Ovary (tissue), 9 donors: ENCODE results near the gene PMFBP1. TPM values are rescaled to one million over a fixed set of nuclear protein-coding genes. Genes with fewer than 3 reads are reported as not detected.

Experiments used
- DNase-seq, 5 donors: peaks; one replicate each; pipeline ENCODE4 v3.0.0-alpha.2; 2019 to 2020
- H3K27ac ChIP-seq, 2 donors: fragments of 200-600 bp; one replicate each; pipeline versions ENCODE4 v1.5.1 to v1.8.0; 2019 to 2022
- H3K27me3 ChIP-seq: fragments of 200-600 bp; one replicate; pipeline ENCODE4 v1.8.0; 2022
- H3K36me3 ChIP-seq: fragments of 200-600 bp; sonication (generic); one replicate; pipeline ENCODE4 v1.5.1; 2019
- H3K4me1 ChIP-seq: one replicate; pipeline ENCODE4 v1.8.1; 2013; ENCODE audit warnings: mild to moderate bottlenecking, moderate library complexity; ENCODE audit not compliant: insufficient read depth
- H3K4me3 ChIP-seq: fragments of 200-600 bp; sonication (generic); one replicate; pipeline ENCODE4 v1.5.1; 2017
- H3K9me3 ChIP-seq, 2 donors: fragments of 200-600 bp in 1 of 2; sonication (generic) in 1 of 2; one replicate each; pipeline versions ENCODE4 v1.5.1 to v1.8.1; 2013 to 2019; ENCODE audit warnings: mild to moderate bottlenecking in 1 of 2, moderate library complexity in 1 of 2
- CTCF ChIP-seq, 3 donors: fragments of 450-650 bp in 2 of 3; fragments of 200-600 bp in 1 of 3; IDR thresholded peaks; one replicate each; pipeline versions ENCODE4 v1.5.1 to v1.8.0; 2016 to 2022; ENCODE audit warnings: antibody characterized with exemption in 3 of 3, mild to moderate bottlenecking in 1 of 3
- EP300 ChIP-seq: sonication (generic); formaldehyde crosslinking; IDR thresholded peaks from one replicate; pipeline ENCODE4 v1.6.1; 2017; ENCODE audit warnings: antibody characterized with exemption
- POLR2A ChIP-seq: fragments of 450-650 bp; IDR thresholded peaks from one replicate; pipeline ENCODE4 v1.6.1; 2017; ENCODE audit warnings: antibody characterized with exemption, mild to moderate bottlenecking, moderate library complexity
- WGBS, 3 donors: extraction: QIAGEN DNeasy Blood & Tissue Kit in 1 of 3; methylation state at CpG; one replicate each; pipeline versions ENCODE4 v1.1.5 to v1.1.7; 2013 to 2017; 5-methylcytosine and 5-hydroxymethylcytosine counted together
- intact Hi-C, 4 donors: fragments of 100-400 bp; cut with DNase I; formaldehyde crosslinking; loops; one replicate each; pipeline versions ENCODE4 v1.11.0 to v1.15.1; 2022 to 2023
- polyA plus RNA-seq, 2 donors: library from polyadenylated mRNA; stranded (reverse); fragments of 200-250 nt in 1 of 2; fragments of 350-450 nt in 1 of 2; fragmentation: Illumina TruSeq in 1 of 2; extraction: RNeasy Lipid Tissue Mini Kit (QIAGEN cat#74804) in 1 of 2; gene quantifications; one replicate each; pipeline ENCODE4 v1.2.3, GENCODE V29; 2013 to 2014
- total RNA-seq, 7 donors: library from RNA; depleted of rRNA in 2 of 7; stranded (reverse); fragments of >200 nt in 2 of 7; fragmentation: NEBNext Ultra II Directional in 3 of 7; extraction: Animal tissue kit (Norgen Biotek cat#: 25700) in 3 of 7; gene quantifications; one replicate each; pipeline versions ENCODE4 v1.1.0 to v1.2.4, GENCODE V29; 2016 to 2023
- donor health status: DM: no; HTN: no; CAD: no; lungs with moderate emphysema.
- donor health status: DM: no; HTN: no; CAD: no.
- donor health status: Bipolar disorder and iron deficiency.
- donor health status: DM: yes; HTN: yes; CAD: no.
- donor health status: DM: no; HTN: no; CAD: no.
- donor health status: DM: yes; HTN: yes; CAD: no.

The PMFBP1 gene
- total and polyA plus RNA-seq, 9 donors, result 0.12 to 1.7 (median 0.57) TPM

GRCh38 chr16:72109300-72109699 is 62.7 kb downstream of the PMFBP1 start:
- TF ChIP-seq EP300, result no peak
- no peak for TF ChIP-seq CTCF (IDR thresholded peaks at IDR 0.05)
- no peak for TF ChIP-seq POLR2A
- intact Hi-C loops, result no loop called here
- Histone ChIP-seq H3K27ac (no peak overlapping the region), H3K27me3 (no peaks in the 10 kb centered on the region), H3K4me1 (no peaks in the 10 kb centered on the region), H3K4me3 (no peak overlapping the region), H3K9me3 (no peaks in the 10 kb centered on the region), H3K36me3 (peaks cover 6% of the 10 kb centered on the region)
- no peak for DNase-seq
- WGBS, 3 donors, result 93 to 96% (median 95%) methylated on average over 12 of the region's 12 CpGs

- Histone ChIP-seq H3K9me3 (no peaks in the 10 kb centered on the region), H3K27ac (no peak overlapping the region), H3K4me3 (no peak overlapping the region), H3K36me3 (peaks cover 6% of the 10 kb centered on the region), H3K27me3 (no peaks in the 10 kb centered on the region), H3K4me1 (no peaks in the 10 kb centered on the region)
- no peak for DNase-seq
- intact Hi-C loops, result no loop called here
- TF ChIP-seq CTCF (IDR thresholded peaks at IDR 0.05), result no peak
- no peak for TF ChIP-seq POLR2A
- TF ChIP-seq EP300, result no peak
- WGBS, 3 donors, result 85 to 90% (median 86%) methylated on average over 16 of the region's 16 CpGs
Measured at GRCh38 chr16:72108353-72109102, 63.4 kb downstream of the PMFBP1 start.

- Histone ChIP-seq H3K27me3 (no peaks in the 10 kb centered on the region), H3K4me1 (no peaks in the 10 kb centered on the region), H3K27ac (no peak overlapping the region), H3K36me3 (peaks cover 6% of the 10 kb centered on the region), H3K4me3 (no peak overlapping the region), H3K9me3 (no peaks in the 10 kb centered on the region)
- TF ChIP-seq CTCF (IDR thresholded peaks at IDR 0.05) (no peak), POLR2A (no peak), EP300 (no peak)
- WGBS, 3 donors, result 89 to 92% (median 90%) methylated on average over 17 of the region's 17 CpGs
- intact Hi-C loops, result no loop called here
- DNase-seq, result no peak
Measured at GRCh38 chr16:72107371-72107770, 64.6 kb downstream of the PMFBP1 start.

GRCh38 chr16:72105978-72106377 is 66.0 kb downstream of the PMFBP1 start:
- peaks cover 4% of the 10 kb centered on the region for H3K36me3 ChIP-seq

More at GRCh38 chr16:72105978-72106377, 66.0 kb downstream of the PMFBP1 start:
- no peaks in the 10 kb centered on the region for H3K4me1 ChIP-seq
- H3K4me3 ChIP-seq, result no peak overlapping the region
- H3K27ac ChIP-seq, result no peak overlapping the region
- intact Hi-C loops, result no loop called here
- no peak for TF ChIP-seq EP300
- no peak for TF ChIP-seq POLR2A
- no peak for TF ChIP-seq CTCF (IDR thresholded peaks at IDR 0.05)
- 95 to 96% (median 96%) methylated on average over 12 of the region's 12 CpGs for WGBS, 3 donors
- DNase-seq, result no peak
- H3K9me3 ChIP-seq, result no peaks in the 10 kb centered on the region
- no peaks in the 10 kb centered on the region for H3K27me3 ChIP-seq
